GM21723 (cell line): ENCODE measurements around the gene RAB6C.
A peak's percentile ranks its signal among the peaks of the same experiment; 100 is the strongest.
"Not testable (repeated sequence)": the region's sequence is repeated elsewhere in the genome, so short reads cannot be mapped to it uniquely, and the experiment has no call there.

Experiments
- ATAC-seq: cut with Tn5 transposase; IDR thresholded peaks from one replicate; pipeline ENCODE4 v1.9.1; 2021; ENCODE audit warnings: mild to moderate bottlenecking, moderate library complexity; ENCODE audit not compliant: unreplicated experiment

The RAB6C gene

GRCh38 chr2:129979629-129980155 lies at the start of gene RAB6C:
Gene RAB6C, plus strand, starts transcription at chr2:129979666. Its CDS starts 450 bp downstream, at chr2:129980116.
- ATAC-seq, result peak; percentile 41

GRCh38 chr2:129930451-129930850 lies 49.0 kb upstream of the RAB6C start:
- no peak for ATAC-seq

GRCh38 chr2:129933387-129933786 lies 46.1 kb upstream of the RAB6C start:
- ATAC-seq, result not testable (repeated sequence)

- ATAC-seq, result no peak
Measured at GRCh38 chr2:129934044-129934822, 45.2 kb upstream of the RAB6C start.

GRCh38 chr2:129935118-129935517 lies 44.3 kb upstream of the RAB6C start:
- no peak for ATAC-seq

- peak; percentile 79 for ATAC-seq
Measured at GRCh38 chr2:129936334-129936934, 43.0 kb upstream of the RAB6C start.

- ATAC-seq, result not testable (repeated sequence)
Measured at GRCh38 chr2:129938850-129939471, 40.5 kb upstream of the RAB6C start.

GRCh38 chr2:129943456-129943855 lies 36.0 kb upstream of the RAB6C start:
- not testable (repeated sequence) for ATAC-seq

- no peak for ATAC-seq
Measured at GRCh38 chr2:129945557-129945956, 33.9 kb upstream of the RAB6C start.

GRCh38 chr2:129947712-129948111 lies 31.8 kb upstream of the RAB6C start:
- ATAC-seq, result not testable (repeated sequence)

- ATAC-seq, result not testable (repeated sequence)
Measured at GRCh38 chr2:129956171-129956570, 23.3 kb upstream of the RAB6C start.

- ATAC-seq, result no peak
Measured at GRCh38 chr2:129957891-129958290, 21.6 kb upstream of the RAB6C start.

- ATAC-seq, result not testable (repeated sequence)
Measured at GRCh38 chr2:129958736-129959135, 20.7 kb upstream of the RAB6C start.

GRCh38 chr2:129968605-129969004 lies 10.9 kb upstream of the RAB6C start:
- ATAC-seq, result not testable (repeated sequence)

GRCh38 chr2:129975016-129975774 lies 4.3 kb upstream of the RAB6C start:
- ATAC-seq, result no peak

- not testable (repeated sequence) for ATAC-seq
Measured at GRCh38 chr2:129976969-129977368, 2.5 kb upstream of the RAB6C start.

- no peak for ATAC-seq
Measured at GRCh38 chr2:129977986-129978385, 1.5 kb upstream of the RAB6C start.

GRCh38 chr2:129980246-129980645 lies 780 bp downstream of the RAB6C start:
- peak; percentile 61 for ATAC-seq

- ATAC-seq, result not testable (repeated sequence)
Measured at GRCh38 chr2:129981689-129982088, 2.2 kb downstream of the RAB6C start.

GRCh38 chr2:129984426-129984825 lies 5.0 kb downstream of the RAB6C start:
- ATAC-seq, result no peak
